ENCODE data around the gene FAM89A.

DNA sequence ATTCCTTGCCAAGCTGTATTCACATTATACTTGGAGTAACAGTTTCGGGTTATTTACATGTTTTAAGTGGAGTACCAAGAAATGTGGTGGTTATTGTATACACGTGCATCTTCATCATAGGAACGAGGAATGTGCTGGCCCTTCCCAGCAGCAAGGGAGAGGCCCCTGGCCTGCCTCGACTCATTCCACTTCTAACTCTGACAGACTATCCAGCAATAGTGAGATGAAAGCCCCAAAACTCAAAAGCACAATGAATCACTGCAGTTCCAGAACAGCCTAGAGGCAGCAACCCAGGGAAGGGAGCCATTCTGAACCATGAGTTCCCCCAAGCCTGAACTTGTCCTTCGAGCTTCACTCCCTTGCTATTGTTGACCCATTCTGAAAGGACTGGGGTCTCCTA lies 23.1 kb downstream of the FAM89A start:
- TF ChIP-seq, protein P1, sequence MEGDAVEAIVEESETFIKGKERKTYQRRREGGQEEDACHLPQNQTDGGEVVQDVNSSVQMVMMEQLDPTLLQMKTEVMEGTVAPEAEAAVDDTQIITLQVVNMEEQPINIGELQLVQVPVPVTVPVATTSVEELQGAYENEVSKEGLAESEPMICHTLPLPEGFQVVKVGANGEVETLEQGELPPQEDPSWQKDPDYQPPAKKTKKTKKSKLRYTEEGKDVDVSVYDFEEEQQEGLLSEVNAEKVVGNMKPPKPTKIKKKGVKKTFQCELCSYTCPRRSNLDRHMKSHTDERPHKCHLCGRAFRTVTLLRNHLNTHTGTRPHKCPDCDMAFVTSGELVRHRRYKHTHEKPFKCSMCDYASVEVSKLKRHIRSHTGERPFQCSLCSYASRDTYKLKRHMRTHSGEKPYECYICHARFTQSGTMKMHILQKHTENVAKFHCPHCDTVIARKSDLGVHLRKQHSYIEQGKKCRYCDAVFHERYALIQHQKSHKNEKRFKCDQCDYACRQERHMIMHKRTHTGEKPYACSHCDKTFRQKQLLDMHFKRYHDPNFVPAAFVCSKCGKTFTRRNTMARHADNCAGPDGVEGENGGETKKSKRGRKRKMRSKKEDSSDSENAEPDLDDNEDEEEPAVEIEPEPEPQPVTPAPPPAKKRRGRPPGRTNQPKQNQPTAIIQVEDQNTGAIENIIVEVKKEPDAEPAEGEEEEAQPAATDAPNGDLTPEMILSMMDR (IDR thresholded peaks at IDR 0.05): no peak
- TF ChIP-seq POLR2A (IDR thresholded peaks at IDR 0.05): no peak

All from thyroid gland (tissue), 4 donors.